K562 (cell line): ENCODE results near the gene ASIC1. TPM values are rescaled to one million over a fixed set of nuclear protein-coding genes. Genes with fewer than 3 reads are reported as not detected.
A peak's percentile ranks its signal among the peaks of the same experiment; 100 is the strongest.

ENCODE experiments used
- ATAC-seq: fragments of 200-7000 bp; cut with Tn5 transposase; 3 replicates; pipeline ENCODE4 v1.9.1; 2020; ENCODE audit warnings: moderate library complexity
- BruUV-seq: library from RNA; stranded (reverse); fragments of 400-500 nt; replicated peaks from 2 replicates; lab custom pipeline; 2021; lab: Mats Ljungman, UMichigan
- CTCF ChIA-PET: fragments of 300-600 bp; formaldehyde crosslinking; extraction: SDS; loops from one replicate; lab custom pipeline; 2021; ENCODE audit warnings: low intra/inter-chr PET ratio; lab: Yijun Ruan, JAX
- POLR2A ChIA-PET: fragments of 300-600, 350-650 bp; sonication (Branson Sonifier 250); formaldehyde crosslinking; extraction: SDS; loops from one replicate; lab custom pipeline; 2021; ENCODE audit warnings: antibody characterized with exemption, inconsistent platforms; lab: Yijun Ruan, JAX
- DNase-seq, 4 experiments: peaks; one replicate each; pipeline versions ENCODE4 v3.0.0 to v3.0.0-alpha.2; 2011 to 2018; ENCODE audit warnings: low spot score in 3 of 4, mixed read lengths in 3 of 4; ENCODE audit errors: extremely low read depth in 1 of 4
- FAIRE-seq: peaks from 2 replicates; lab custom pipeline; 2011; peaks lifted over from hg19 to GRCh38; lab: Jason Lieb, UNC
- H2AFZ ChIP-seq: 2 replicates; pipeline ENCODE4 v1.6.0; 2011; ENCODE audit warnings: low read depth, low read length, control low read depth, inconsistent platforms
- H3K27ac ChIP-seq: fragments of 200-600 bp; 3 replicates; pipeline ENCODE4 v1.8.0; 2011; ENCODE audit warnings: low read depth, mild to moderate bottlenecking, control low read depth, inconsistent platforms, low read length, moderate library complexity, mixed read lengths; ENCODE audit errors: extremely low read depth
- H3K27me3 ChIP-seq, 2 experiments: fragments of 300-600 bp in 1 of 2; 2 replicates in 1 of 2; 3 replicates in 1 of 2; pipeline versions ENCODE4 v1.6.0 to v1.8.0; 2011; ENCODE audit warnings: inconsistent platforms in 2 of 2, low read length in 2 of 2, mild to moderate bottlenecking in 1 of 2, mixed read lengths in 1 of 2, moderate library complexity in 1 of 2; ENCODE audit not compliant: control insufficient read depth in 2 of 2, insufficient read depth in 2 of 2
- H3K36me3 ChIP-seq: fragments of 300-600 bp; 3 replicates; pipeline ENCODE4 v1.8.0; 2011; ENCODE audit warnings: mild to moderate bottlenecking, low read length, inconsistent platforms; ENCODE audit not compliant: control insufficient read depth, insufficient read depth
- H3K4me1 ChIP-seq, 2 experiments: fragments of 200-600 bp in 1 of 2; replicated peaks in 1 of 2; 2 replicates in 1 of 2; 3 replicates in 1 of 2; pipeline versions ENCODE4 v1.5.1 to v1.8.0; 2011; ENCODE audit warnings: inconsistent platforms in 2 of 2, low read length in 2 of 2, mild to moderate bottlenecking in 1 of 2, mixed read lengths in 1 of 2, moderate library complexity in 1 of 2; ENCODE audit not compliant: control insufficient read depth in 2 of 2, insufficient read depth in 2 of 2
- H3K4me2 ChIP-seq: 2 replicates; pipeline ENCODE4 v1.6.1; 2011; ENCODE audit warnings: low read length, control low read depth, inconsistent platforms, mixed read lengths; ENCODE audit not compliant: insufficient read depth
- H3K4me3 ChIP-seq: fragments of 200-600 bp; sonication (generic), shearing (Covaris generic); 2 replicates; pipeline ENCODE4 v1.5.1; 2016; ENCODE audit warnings: control low read depth, inconsistent platforms
- H3K79me2 ChIP-seq: fragments of 200-600 bp; 3 replicates; pipeline ENCODE4 v1.8.0; 2011; ENCODE audit warnings: low read length, inconsistent platforms; ENCODE audit not compliant: control insufficient read depth, insufficient read depth
- H3K9ac ChIP-seq, 2 experiments: 2 replicates each; pipeline versions ENCODE4 v1.6.0 to v1.6.1; 2011; ENCODE audit warnings: low read depth in 2 of 2, low read length in 2 of 2, control low read depth in 1 of 2, inconsistent platforms in 1 of 2, mild to moderate bottlenecking in 1 of 2, mixed read lengths in 1 of 2; ENCODE audit not compliant: insufficient read depth in 1 of 2
- H3K9me1 ChIP-seq: one replicate; pipeline ENCODE4 v1.6.0; 2011; ENCODE audit warnings: inconsistent platforms, mild to moderate bottlenecking, low read length, moderate library complexity; ENCODE audit not compliant: control insufficient read depth, insufficient read depth
- H3K9me3 ChIP-seq: replicated peaks from 2 replicates; pipeline ENCODE4 v1.5.1; 2011; ENCODE audit warnings: low read depth, low read length, inconsistent platforms; ENCODE audit not compliant: control insufficient read depth, insufficient read depth
- H4K20me1 ChIP-seq: replicated peaks from 2 replicates; pipeline ENCODE4 v1.6.1; 2011; ENCODE audit warnings: low read length, inconsistent platforms, mixed read lengths; ENCODE audit not compliant: control insufficient read depth, insufficient read depth
- ELF2 ChIP-seq: fragments of 250-450 bp; sonication (Bioruptor Pico); IDR thresholded peaks from 2 replicates; pipeline ENCODE4 v1.5.0; 2021; ENCODE audit warnings: mild to moderate bottlenecking
- NR2C1 ChIP-seq, 2 experiments: fragments of 450-650 bp; IDR thresholded peaks; 2 replicates each; pipeline ENCODE4 v1.6.1; 2017; ENCODE audit warnings: mild to moderate bottlenecking in 2 of 2, antibody characterized with exemption in 1 of 2, inconsistent platforms in 1 of 2, missing compliant biosample characterization in 1 of 2, missing genetic modification characterization in 1 of 2
- ZNF316 ChIP-seq: fragments of 450-650 bp; IDR thresholded peaks from 2 replicates; pipeline ENCODE4 v1.6.1; 2016
- WGBS: fragments of 100-300 bp; shearing (Covaris generic); methylation state at CpG from one replicate; pipeline ENCODE4 v1.1.6; 2016; ENCODE audit warnings: low coverage, mixed read lengths; ENCODE audit not compliant: insufficient coverage; ENCODE audit errors: missing lambda C conversion rate; 5-methylcytosine and 5-hydroxymethylcytosine counted together
- in situ Hi-C: fragments of 300-500 bp; cut with MboI; formaldehyde crosslinking; loops from 4 replicates; pipeline ENCODE4 v1.15.0; 2018; ENCODE audit warnings: inconsistent platforms, mixed read lengths
- intact Hi-C: fragments of 100-400 bp; cut with micrococcal nuclease; formaldehyde crosslinking; loops from 2 replicates; pipeline ENCODE4 v1.14.2; 2022
- polyA plus RNA-seq, 8 experiments: library from polyadenylated mRNA; depleted of rRNA in 4 of 8; stranded (reverse) in 5 of 8; unstranded in 3 of 8; fragments of >200 nt; fragmentation: Nextera tagmentation in 2 of 8; fragmentation: Illumina TruSeq in 1 of 8; extraction: Ambion mirVana in 2 of 8; extraction: Trizol in 1 of 8; gene quantifications; 2 replicates each; pipeline versions ENCODE4 v1.2.1 to v1.2.3, GENCODE V29; 2011 to 2014; ENCODE audit warnings: inconsistent platforms in 1 of 8, missing spikeins in 1 of 8
- total RNA-seq, 7 experiments: library from RNA; depleted of rRNA in 6 of 7; stranded (reverse); fragments of >200 nt in 6 of 7; fragmentation: Illumina TruSeq in 2 of 7; extraction: Trizol in 2 of 7; gene quantifications; 2 replicates each; pipeline versions ENCODE4 v1.2.1 to v1.2.3, GENCODE V29; 2011 to 2021; ENCODE audit warnings: low replicate concordance in 1 of 7

ASIC1 gene
- total and polyA plus RNA-seq, 9 of the 15 experiments (the other 6 are each of a cell fraction or from before 2014, with no cell fraction given), result 0.01 to 1.7 (median 0.45) TPM

DNA sequence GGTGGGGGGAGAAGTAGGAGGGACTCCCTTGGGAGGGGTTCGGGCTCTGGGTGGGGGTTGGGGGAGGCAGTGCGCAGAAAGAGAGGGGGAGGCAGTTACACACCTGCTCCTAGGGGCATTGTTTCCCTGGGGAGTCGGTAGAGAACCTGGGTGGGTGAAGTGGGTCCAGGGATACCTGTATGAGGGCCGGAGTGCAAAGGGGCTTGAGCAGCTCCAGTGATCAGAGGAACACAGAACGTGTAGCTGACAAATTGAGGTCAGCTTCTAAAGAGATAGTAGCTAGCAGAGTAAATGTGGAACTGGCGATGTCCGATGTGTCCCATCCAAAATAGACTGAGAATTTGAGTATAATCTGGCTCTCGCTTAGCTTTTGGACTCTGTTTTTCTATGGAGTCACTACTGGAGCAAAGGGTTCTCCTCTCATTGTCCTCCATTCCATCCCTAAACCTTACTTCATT, 28.2 kb downstream of the ASIC1 start:
- Histone ChIP-seq H3K4me2 (peak overlapping the region; percentile 90), H3K9ac (peak overlapping the region; percentile 58 to 89; a peak in 3 of 4 replicates), H3K36me3 (peaks cover 47% of the 10 kb centered on the region), H3K4me1 (peaks cover 10 to 21% of the 10 kb centered on the region in 2 experiments; a peak in 4 of 5 replicates), H3K79me2 (peaks cover 10% of the 10 kb centered on the region), H3K9me3 (no peaks in the 10 kb centered on the region), H4K20me1 (peaks cover 5% of the 10 kb centered on the region), H3K4me3 (peak overlapping the region; percentile 82), H2AFZ (peak overlapping the region; percentile 14; the same call in 1 of the 2 replicates), H3K27ac (peak overlapping the region; percentile 84), H3K9me1 (no peaks in the 10 kb centered on the region), H3K27me3 (no peaks in the 10 kb centered on the region)
- in situ Hi-C loops (no loop called here), intact Hi-C loops (loop anchor here (1.0 to 5.0 kb wide), 2 partner anchors 26 to 677 kb away; partner anchors contain the start of gene ATF1)
- ChIA-PET POLR2A (interaction anchor here (0.6 to 2.5 kb wide), 12 partner anchors 9 to 522 kb away, joined by 3 to 16 read pairs (median 6); partner anchors contain the start of genes CERS5 and GPD1), CTCF (interaction anchor here (2.0 kb wide), 1 partner anchor 90 kb away, joined by 10 read pairs; no protein-coding TSS in a partner anchor)
- FAIRE-seq (peak; percentile 6), ATAC-seq (no peak), DNase-seq (no peak)
- 22% methylated on average over 7 of the region's 8 CpGs for WGBS
- BruUV-seq, result TSS peak; percentile 72
- no peak for TF ChIP-seq ELF2 (CRISPR knock-in tag)

- in situ Hi-C loops, result no loop called here
- ATAC-seq, result no peak
- FAIRE-seq, result no peak
Measured at GRCh38 chr12:50086148-50086547, 28.8 kb downstream of the ASIC1 start.

More at GRCh38 chr12:50086148-50086547, 28.8 kb downstream of the ASIC1 start:
- Histone ChIP-seq H2AFZ (no peak overlapping the region), H3K9ac (peak overlapping the region; percentile 58 to 89; a peak in 3 of 4 replicates), H4K20me1 (peaks cover 5% of the 10 kb centered on the region), H3K4me2 (peak overlapping the region; percentile 90), H3K4me1 (peaks cover 5 to 17% of the 10 kb centered on the region in 2 experiments; a peak in 3 of 5 replicates), H3K4me3 (peak overlapping the region; percentile 82), H3K79me2 (peaks cover 10% of the 10 kb centered on the region), H3K9me3 (no peaks in the 10 kb centered on the region)
- POLR2A ChIA-PET, result interaction anchor here (2.2 to 2.5 kb wide), 2 partner anchors 11 to 17 kb away, joined by 9 to 16 read pairs; partner anchors contain the start of gene GPD1
- no TSS peak for BruUV-seq
- no peak for DNase-seq
- CTCF ChIA-PET, result interaction anchor here (2.0 kb wide), 1 partner anchor 89 kb away, joined by 10 read pairs; no protein-coding TSS in a partner anchor
- intact Hi-C loops, result loop anchor here (5.0 kb wide), 1 partner anchor 676 kb away; the partner anchor contains the start of gene ATF1
- TF ChIP-seq ZNF316 (0 out of 2 replicates have a peak, but pooled peaks have one; percentile 5), NR2C1 (IDR thresholded peaks at IDR 0.05) (no peak), NR2C1 (tag; IDR thresholded peaks at IDR 0.05) (no peak)
- TF ChIP-seq, all 486 proteins: peak for 1
- 64% methylated on average over 5 of the region's 5 CpGs for WGBS
- Histone ChIP-seq H3K27ac (no peak overlapping the region), H3K36me3 (peaks cover 50% of the 10 kb centered on the region), H3K9me1 (no peaks in the 10 kb centered on the region), H3K27me3 (no peaks in the 10 kb centered on the region)
